HepG2 (cell line): Measurements from ENCODE around the gene KDM8. TPM values are rescaled to one million over a fixed set of nuclear protein-coding genes. Genes with fewer than 3 reads are reported as not detected.

Source experiments
- ATAC-seq: fragments of 200-7000 bp; cut with Tn5 transposase; 3 replicates; pipeline ENCODE4 v1.9.1; 2020; ENCODE audit warnings: mild to moderate bottlenecking, moderate library complexity
- BruUV-seq: library from RNA; stranded (reverse); fragments of 400-500 nt; replicated peaks from 2 replicates; lab custom pipeline; 2021; lab: Mats Ljungman, UMichigan
- CTCF ChIA-PET: fragments of 300-600 bp; formaldehyde crosslinking; extraction: SDS; loops from one replicate; lab custom pipeline; 2021; ENCODE audit warnings: low total read pairs, inconsistent platforms, low intra/inter-chr PET ratio; lab: Yijun Ruan, JAX
- POLR2A ChIA-PET: fragments of 350-600 bp; sonication (Branson Sonifier 250); formaldehyde crosslinking; loops from one replicate; lab custom pipeline; 2020; ENCODE audit warnings: antibody characterized with exemption, inconsistent platforms; lab: Yijun Ruan, JAX
- DNase-seq: peaks from one replicate; pipeline ENCODE4 v3.0.0-alpha.2; 2015; ENCODE audit warnings: low spot score
- FAIRE-seq: peaks from 3 replicates; lab custom pipeline; 2011; peaks lifted over from hg19 to GRCh38; lab: Jason Lieb, UNC
- H2AFZ ChIP-seq: one replicate; pipeline ENCODE4 v1.6.1; 2011; ENCODE audit warnings: low read length, inconsistent platforms
- H3K27ac ChIP-seq: fragments of 300-600 bp; 3 replicates; pipeline ENCODE4 v1.8.0; 2011; ENCODE audit warnings: mixed run types, mild to moderate bottlenecking, mixed read lengths, low read length, inconsistent platforms; ENCODE audit not compliant: insufficient read depth; ENCODE audit errors: extremely low read length
- H3K27me3 ChIP-seq, 2 experiments: fragments of 200-600 bp in 1 of 2; 2 replicates in 1 of 2; 3 replicates in 1 of 2; pipeline versions ENCODE4 v1.6.0 to v1.8.0; 2011; ENCODE audit warnings: low read length in 2 of 2, mild to moderate bottlenecking in 2 of 2, moderate library complexity in 2 of 2, inconsistent platforms in 1 of 2; ENCODE audit not compliant: insufficient read depth in 2 of 2, control insufficient read depth in 1 of 2
- H3K36me3 ChIP-seq, 2 experiments: fragments of 200-600 bp in 1 of 2; replicated peaks in 1 of 2; 2 replicates in 1 of 2; 3 replicates in 1 of 2; pipeline versions ENCODE4 v1.5.1 to v1.8.0; 2011; ENCODE audit warnings: low read length in 2 of 2, inconsistent platforms in 1 of 2; ENCODE audit not compliant: insufficient read depth in 2 of 2, control insufficient read depth in 1 of 2
- H3K4me1 ChIP-seq: 2 replicates; pipeline ENCODE4 v1.5.1; 2012; ENCODE audit warnings: low read length, inconsistent platforms; ENCODE audit not compliant: insufficient read depth
- H3K4me2 ChIP-seq: 2 replicates; pipeline ENCODE4 v1.6.0; 2011; ENCODE audit warnings: low read depth, low read length, inconsistent platforms
- H3K4me3 ChIP-seq, 3 experiments: fragments of 200-600 bp in 1 of 3; sonication (generic), shearing (Covaris generic) in 1 of 3; replicated peaks in 1 of 3; 2 replicates each; pipeline ENCODE4 v1.5.1; 2011 to 2016; ENCODE audit warnings: low read length in 3 of 3, inconsistent platforms in 2 of 3, low read depth in 2 of 3, mild to moderate bottlenecking in 2 of 3, control low read depth in 1 of 3, mixed read lengths in 1 of 3; ENCODE audit not compliant: insufficient read depth in 1 of 3
- H3K79me2 ChIP-seq: one replicate; pipeline ENCODE4 v1.6.1; 2011; ENCODE audit warnings: low read length, inconsistent platforms; ENCODE audit not compliant: insufficient read depth
- H3K9ac ChIP-seq: 2 replicates; pipeline ENCODE4 v1.6.0; 2011; ENCODE audit warnings: mild to moderate bottlenecking, low read depth, low read length, inconsistent platforms; ENCODE audit not compliant: insufficient read depth
- H3K9me3 ChIP-seq: 2 replicates; pipeline ENCODE4 v1.5.1; 2012; ENCODE audit warnings: mild to moderate bottlenecking, low read length
- H4K20me1 ChIP-seq: 2 replicates; pipeline ENCODE4 v1.6.0; 2011; ENCODE audit warnings: inconsistent platforms, mild to moderate bottlenecking, low read length, moderate library complexity; ENCODE audit not compliant: insufficient read depth
- CTCF ChIP-seq: sonication (generic); formaldehyde crosslinking; IDR thresholded peaks from 2 replicates; pipeline ENCODE4 v1.5.0; 2020; ENCODE audit warnings: mild to moderate bottlenecking, missing genetic modification reagents, moderate library complexity
- FOXA3 ChIP-seq: IDR thresholded peaks from 2 replicates; pipeline ENCODE4 v1.6.1; 2016; ENCODE audit warnings: missing genetic modification reagents, missing compliant biosample characterization
- JUNB ChIP-seq: sonication (generic); formaldehyde crosslinking; IDR thresholded peaks from 2 replicates; pipeline ENCODE4 v1.8.0; 2022; ENCODE audit warnings: missing genetic modification reagents, mild to moderate bottlenecking, borderline replicate concordance
- STAG1 ChIP-seq: sonication (generic); formaldehyde crosslinking; IDR thresholded peaks from 2 replicates; pipeline ENCODE4 v1.4.0; 2020; ENCODE audit warnings: missing genetic modification reagents
- ZEB1 ChIP-seq: IDR thresholded peaks from 2 replicates; pipeline ENCODE4 v1.6.1; 2012; ENCODE audit warnings: mild to moderate bottlenecking, low read depth, inconsistent platforms; ENCODE audit not compliant: insufficient replicate concordance
- ZNF121 ChIP-seq: sonication (generic); formaldehyde crosslinking; IDR thresholded peaks from 2 replicates; pipeline ENCODE4 v1.5.0; 2020; ENCODE audit warnings: mild to moderate bottlenecking, missing genetic modification reagents
- ZNF263 ChIP-seq: sonication (generic); formaldehyde crosslinking; IDR thresholded peaks from 2 replicates; pipeline ENCODE4 v1.4.0; 2020; ENCODE audit warnings: missing genetic modification reagents
- WGBS: methylation state at CpG from one replicate; pipeline ENCODE4 v1.1.6; 2017; ENCODE audit warnings: low lambda C conversion rate; 5-methylcytosine and 5-hydroxymethylcytosine counted together
- in situ Hi-C: cut with HindIII; loops from 2 replicates; pipeline ENCODE4 v1.10.0; 2017; ENCODE audit warnings: low pct_unique_long_range_greater_than_20kb; ENCODE audit not compliant: extremely low pct_ligation_motif_present
- intact Hi-C: fragments of 100-400 bp; cut with micrococcal nuclease; formaldehyde crosslinking; loops from one replicate; pipeline ENCODE4 v1.10.0; 2022; ENCODE audit not compliant: unreplicated experiment
- polyA plus RNA-seq, 8 experiments: library from polyadenylated mRNA; depleted of rRNA in 3 of 8; stranded (reverse) in 7 of 8; unstranded in 1 of 8; fragments of >200 nt; fragmentation: Illumina TruSeq in 4 of 8; extraction: Trizol in 4 of 8; gene quantifications; 2 replicates each; pipeline versions ENCODE4 v1.2.1 to v1.2.3, GENCODE V29; 2011 to 2016; ENCODE audit warnings: low read depth in 4 of 8, missing spikeins in 1 of 8, mixed read lengths in 1 of 8; ENCODE audit not compliant: insufficient read depth in 1 of 8
- total RNA-seq, 5 experiments: library from RNA; depleted of rRNA; stranded (reverse); fragments of >200 nt; fragmentation: Illumina TruSeq; extraction: Trizol; gene quantifications; 2 replicates each; pipeline ENCODE4 v1.2.3, GENCODE V29; 2016; ENCODE audit warnings: low read depth in 1 of 5

The KDM8 gene
- total and polyA plus RNA-seq, 2 of the 13 experiments (the other 11 are each of a cell fraction or from before 2014, with no cell fraction given) = 3.3 to 8.6 TPM

GRCh38 chr16:27181019-27181790 is 22.1 kb upstream of the KDM8 start:
- no TSS peak for BruUV-seq

More at GRCh38 chr16:27181019-27181790, 22.1 kb upstream of the KDM8 start:
- H3K4me3 ChIP-seq = no peak overlapping the region
- FAIRE-seq (no peak), ATAC-seq (peak; percentile 75), DNase-seq (no peak)
- in situ Hi-C loops (no loop called here), intact Hi-C loops (no loop called here)
- no peaks in the 10 kb centered on the region for H3K36me3 ChIP-seq
- TF ChIP-seq ZNF263 (CRISPR knock-in tag) (0 out of 2 replicates have a peak, but pooled peaks have one; percentile 27), STAG1 (CRISPR knock-in tag) (peak; percentile 59), CTCF (peak; percentile 47), ZEB1 (no peak), JUNB (CRISPR knock-in tag) (no peak), ZNF121 (CRISPR knock-in tag) (no peak), FOXA3 (no peak)
- no peaks in the 10 kb centered on the region for H3K79me2 ChIP-seq
- peaks cover 10% of the 10 kb centered on the region; the same call in 1 of the 2 replicates for H3K4me1 ChIP-seq
- peaks cover 0 to 6% of the 10 kb centered on the region in 2 experiments; a peak in 1 of 5 replicates for H3K27me3 ChIP-seq
- no peak overlapping the region for H3K9ac ChIP-seq
- no peaks in the 10 kb centered on the region for H4K20me1 ChIP-seq
- ChIA-PET CTCF (interaction anchor here (2.2 to 2.3 kb wide), 2 partner anchors 187 to 194 kb away, joined by 18 to 25 read pairs; no protein-coding TSS in a partner anchor), POLR2A (interaction anchor here (1.6 kb wide), 1 partner anchor 22 kb away, joined by 5 read pairs; the partner anchor contains the start of gene KDM8)
- H3K27ac ChIP-seq = no peak overlapping the region
- 21% methylated on average over 7 of the region's 8 CpGs for WGBS
- no peaks in the 10 kb centered on the region for H3K9me3 ChIP-seq
- H3K4me2 ChIP-seq = no peak overlapping the region
- H2AFZ ChIP-seq = no peak overlapping the region
